ENCODE measurements around the gene GRN. TPM values are rescaled to one million over a fixed set of nuclear protein-coding genes. Genes with fewer than 3 reads are reported as not detected.

GRN gene
- total and polyA plus RNA-seq, 7 experiments from 2014 or later, result 49.5 to 374 (median 52.2) TPM

DNA sequence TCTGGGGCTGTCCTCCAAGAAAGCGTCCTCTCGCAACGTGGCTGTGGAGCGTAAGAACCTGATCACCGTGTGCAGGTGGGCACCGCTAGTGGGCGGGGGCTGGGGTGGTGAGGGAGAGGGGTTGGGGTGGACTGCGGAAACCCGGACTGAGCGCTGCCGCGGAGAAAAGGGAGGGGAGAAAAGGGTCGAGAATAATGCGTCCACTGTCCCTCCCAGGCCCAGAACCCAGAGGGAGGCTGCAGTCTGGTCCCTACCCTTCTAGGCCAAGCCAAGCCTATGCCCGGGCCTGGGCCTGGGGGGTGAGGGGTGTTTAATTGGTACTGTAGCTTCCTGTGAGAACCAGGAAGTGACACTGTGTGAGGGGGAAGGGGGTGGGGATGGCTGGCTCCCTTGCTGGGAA is 36.2 kb upstream of the GRN start:
- peaks cover 29 to 58% (median 33%) of the 10 kb centered on the region in 5 donors for H3K27me3 Mint-ChIP-seq
- DNase-seq, result no peak

DNA sequence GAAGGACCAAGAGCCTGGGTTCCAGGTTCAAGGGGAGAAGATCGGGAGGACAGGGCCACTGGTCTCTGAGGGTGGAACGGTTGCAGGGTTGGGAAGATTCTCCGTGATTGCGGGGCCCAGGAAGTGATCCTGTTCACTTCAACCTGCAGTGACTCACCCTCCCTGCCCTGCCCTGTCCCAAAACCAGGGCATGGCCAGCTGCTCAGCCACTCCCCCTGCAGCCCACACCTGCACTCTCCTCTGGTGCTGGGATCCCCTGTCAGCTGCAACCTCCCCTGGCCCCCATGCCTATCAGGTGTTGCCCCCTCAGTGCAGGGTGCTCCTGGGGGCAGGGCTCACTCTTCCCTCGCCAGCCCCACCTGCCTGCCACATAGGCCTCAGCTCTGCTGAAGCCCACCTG is 35.6 kb upstream of the GRN start:
- DNase-seq (no peak), ATAC-seq (no peak)
- no peaks in the 10 kb centered on the region for H3K9me3 ChIP-seq (ENCODE audit: control insufficient read depth in 2 of 3, low read length in 3 of 3)
- CTCF ChIA-PET, result interaction anchor here (1.4 kb wide), 1 partner anchor 99 kb away, joined by 3 read pairs; no protein-coding TSS in a partner anchor
- H3K4me3 ChIP-seq (ENCODE audit: low read length), result no peak overlapping the region
- peaks cover 0 to 6% of the 10 kb centered on the region in 2 donors for H3K27me3 ChIP-seq (ENCODE audit: control insufficient read depth in 2 of 2, insufficient read depth in 2 of 2, low read length in 2 of 2)
- Mint-ChIP-seq H3K36me3 (peaks cover 0 to 8% (median 0%) of the 10 kb centered on the region in 5 donors), H3K9me3 (peaks cover 0 to 2% (median 0%) of the 10 kb centered on the region in 11 donors), H3K4me1 (peaks cover 10 to 32% (median 22%) of the 10 kb centered on the region in 7 donors), H3K27ac (no peak overlapping the region), H3K27me3 (peaks cover 31 to 60% (median 34%) of the 10 kb centered on the region in 5 donors), H3K4me3 (peak overlapping the region in 8 of 10 donors; percentile 10 to 84 (median 42))
- H3K27ac ChIP-seq (ENCODE audit: low read depth, low read length), result no peak overlapping the region
- H3K36me3 ChIP-seq (ENCODE audit: control insufficient read depth in 2 of 3, insufficient read depth in 3 of 3, low read length in 3 of 3), result no peaks in the 10 kb centered on the region
- intact Hi-C loops (cut with micrococcal nuclease), result loop anchor here in 1 of 2 donors (2.0 kb wide), 1 partner anchor 45 kb away; no protein-coding TSS in a partner anchor
- POLR2A ChIA-PET, result interaction anchor here (0.8 to 3.4 kb wide), 6 partner anchors 11 to 123 kb away, joined by 3 to 23 read pairs (median 6); partner anchors contain the start of genes TMUB2 and UBTF
- peaks cover 0 to 5% of the 10 kb centered on the region in 2 donors for H3K4me1 ChIP-seq (ENCODE audit: control insufficient read depth in 2 of 2, insufficient read depth in 2 of 2, low read length in 2 of 2)

More for the DNA sequence above, 36.2 kb upstream of the GRN start:
- Histone ChIP-seq H3K4me1 (ENCODE audit: control insufficient read depth in 2 of 2, insufficient read depth in 2 of 2, low read length in 2 of 2) (peaks cover 0 to 5% of the 10 kb centered on the region in 2 donors), H3K9me3 (ENCODE audit: control insufficient read depth in 2 of 3, low read length in 3 of 3) (no peaks in the 10 kb centered on the region), H3K4me3 (ENCODE audit: low read length) (no peak overlapping the region), H3K27me3 (ENCODE audit: control insufficient read depth in 2 of 2, insufficient read depth in 2 of 2, low read length in 2 of 2) (peaks cover 0 to under 1% of the 10 kb centered on the region in 2 donors), H3K27ac (ENCODE audit: low read depth, low read length) (no peak overlapping the region), H3K36me3 (ENCODE audit: control insufficient read depth in 2 of 3, insufficient read depth in 3 of 3, low read length in 3 of 3) (no peaks in the 10 kb centered on the region)
- peaks cover 0 to 5% (median 0%) of the 10 kb centered on the region in 5 donors for H3K36me3 Mint-ChIP-seq
- H3K9me3 Mint-ChIP-seq, result peaks cover 0 to 2% (median 0%) of the 10 kb centered on the region in 11 donors
- peak overlapping the region in 1 of 9 donors; percentile 71 for H3K27ac Mint-ChIP-seq
- peak overlapping the region; percentile 10 to 84 (median 52) for H3K4me3 Mint-ChIP-seq
- POLR2A ChIA-PET, result interaction anchor here (0.5 to 3.4 kb wide), 6 partner anchors 8 to 162 kb away, joined by 3 to 23 read pairs (median 6); partner anchors contain the start of genes TMUB2 and UBTF
- CTCF ChIA-PET, result no interaction called here
- intact Hi-C loops (cut with micrococcal nuclease), result loop anchor here (1.0 to 2.0 kb wide), 4 partner anchors 15 to 88 kb away; partner anchors contain the start of gene SLC25A39 (in 1 of the 2)
- H3K4me1 Mint-ChIP-seq, result peaks cover 14 to 27% (median 16%) of the 10 kb centered on the region in 7 donors
- ATAC-seq, result no peak

DNA sequence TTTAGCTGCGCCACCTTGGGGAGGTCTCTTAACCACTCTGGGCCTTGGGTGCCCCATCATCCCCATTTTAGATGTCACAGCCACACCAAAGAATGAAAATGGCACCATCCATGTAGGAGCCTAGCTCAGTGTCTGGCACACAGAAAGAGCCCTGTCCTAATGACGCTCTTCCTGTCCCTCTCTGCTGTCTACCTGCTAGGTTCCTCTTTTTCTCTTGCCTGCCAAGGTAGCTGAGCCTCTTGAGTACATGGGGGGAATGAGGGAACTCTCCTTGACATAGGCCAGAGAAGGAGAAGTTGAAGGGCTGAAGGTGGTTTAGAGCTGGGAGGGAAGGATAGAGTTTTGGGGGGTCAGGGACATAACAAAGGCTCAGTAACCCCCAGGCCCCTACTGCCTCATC is 34.9 kb upstream of the GRN start:
- intact Hi-C loops (cut with micrococcal nuclease), result no loop called here
- Mint-ChIP-seq H3K4me1 (peaks cover 10 to 32% (median 22%) of the 10 kb centered on the region in 7 donors), H3K4me3 (peak overlapping the region in 7 of 10 donors; percentile 3 to 84 (median 38)), H3K27ac (no peak overlapping the region), H3K27me3 (peaks cover 26 to 55% (median 29%) of the 10 kb centered on the region in 5 donors), H3K36me3 (peaks cover 0 to 5% (median 0%) of the 10 kb centered on the region in 5 donors), H3K9me3 (peaks cover 0 to 2% (median 0%) of the 10 kb centered on the region in 11 donors)
- ATAC-seq, result no peak
- POLR2A ChIA-PET, result interaction anchor here (0.8 to 3.4 kb wide), 5 partner anchors 10 to 111 kb away, joined by 3 to 23 read pairs (median 4); partner anchors contain the start of gene UBTF
- Histone ChIP-seq H3K36me3 (ENCODE audit: control insufficient read depth in 2 of 3, insufficient read depth in 3 of 3, low read length in 3 of 3) (no peaks in the 10 kb centered on the region), H3K27ac (ENCODE audit: low read depth, low read length) (no peak overlapping the region), H3K9me3 (ENCODE audit: control insufficient read depth in 2 of 3, low read length in 3 of 3) (no peaks in the 10 kb centered on the region), H3K4me1 (ENCODE audit: control insufficient read depth in 2 of 2, insufficient read depth in 2 of 2, low read length in 2 of 2) (peaks cover 0 to 10% of the 10 kb centered on the region in 2 donors), H3K27me3 (ENCODE audit: control insufficient read depth in 2 of 2, insufficient read depth in 2 of 2, low read length in 2 of 2) (peaks cover 0 to 6% of the 10 kb centered on the region in 2 donors), H3K4me3 (ENCODE audit: low read length) (no peak overlapping the region)
- no peak for DNase-seq
- CTCF ChIA-PET, result interaction anchor here (1.4 kb wide), 1 partner anchor 99 kb away, joined by 3 read pairs; no protein-coding TSS in a partner anchor

DNA sequence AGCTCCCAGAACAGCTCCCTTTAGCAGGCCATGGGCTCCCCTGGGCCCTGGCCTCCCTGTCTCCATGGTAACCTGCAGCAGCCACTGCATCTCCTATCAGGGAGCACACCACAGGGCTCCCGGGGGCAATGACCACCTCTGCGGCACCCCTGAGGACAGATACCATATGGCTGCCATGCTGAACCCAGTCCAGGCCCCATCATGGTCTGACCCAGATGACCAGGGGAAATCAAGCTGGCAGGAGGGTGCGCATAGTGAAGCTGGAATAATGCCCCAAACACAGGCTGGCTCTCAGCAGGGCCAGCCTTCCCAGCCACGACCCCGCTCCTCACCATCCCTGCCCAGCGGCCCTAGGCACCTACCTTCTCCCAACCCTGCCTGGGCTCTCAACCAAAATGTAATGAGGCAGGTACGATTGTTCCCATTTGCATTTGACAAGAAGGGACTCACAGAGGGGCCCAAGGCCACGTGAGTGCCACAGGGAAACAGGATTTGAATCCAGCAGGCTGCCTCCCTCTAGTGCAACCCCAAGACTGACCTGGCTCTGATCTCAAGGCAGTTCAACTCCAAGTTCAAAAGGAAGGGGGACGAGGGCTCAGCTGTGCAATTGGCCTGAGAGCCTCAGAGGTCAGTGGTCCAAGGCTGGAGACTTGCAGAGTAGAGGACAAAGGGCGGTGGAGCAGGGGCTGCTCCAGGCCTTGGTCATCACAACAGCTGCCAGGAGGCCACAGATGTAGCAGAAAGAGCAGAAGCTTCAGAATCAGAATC is 34.3 kb upstream of the GRN start:
- Histone ChIP-seq H3K4me1 (ENCODE audit: control insufficient read depth in 2 of 2, insufficient read depth in 2 of 2, low read length in 2 of 2) (peaks cover 0 to 15% of the 10 kb centered on the region in 2 donors), H3K9me3 (ENCODE audit: control insufficient read depth in 2 of 3, low read length in 3 of 3) (no peaks in the 10 kb centered on the region), H3K4me3 (ENCODE audit: low read length) (no peak overlapping the region), H3K36me3 (ENCODE audit: control insufficient read depth in 2 of 3, insufficient read depth in 3 of 3, low read length in 3 of 3) (no peaks in the 10 kb centered on the region), H3K27ac (ENCODE audit: low read depth, low read length) (no peak overlapping the region), H3K27me3 (ENCODE audit: control insufficient read depth in 2 of 2, insufficient read depth in 2 of 2, low read length in 2 of 2) (peaks cover 0 to 8% of the 10 kb centered on the region in 2 donors)
- H3K27ac Mint-ChIP-seq, result no peak overlapping the region
- intact Hi-C loops (cut with micrococcal nuclease), result no loop called here
- DNase-seq (no peak), ATAC-seq (no peak)
- POLR2A ChIA-PET, result interaction anchor here (1.0 to 3.4 kb wide), 5 partner anchors 9 to 112 kb away, joined by 3 to 23 read pairs (median 4); partner anchors contain the start of gene UBTF
- H3K4me3 Mint-ChIP-seq, result no peak overlapping the region
- H3K36me3 Mint-ChIP-seq, result peaks cover 0 to 5% (median 1%) of the 10 kb centered on the region in 5 donors
- peaks cover 30 to 60% (median 34%) of the 10 kb centered on the region in 5 donors for H3K27me3 Mint-ChIP-seq
- H3K9me3 Mint-ChIP-seq, result peaks cover 0 to 2% (median 0%) of the 10 kb centered on the region in 11 donors
- CTCF ChIA-PET, result interaction anchor here (1.4 kb wide), 1 partner anchor 100 kb away, joined by 3 read pairs; no protein-coding TSS in a partner anchor
- peaks cover 14 to 36% (median 26%) of the 10 kb centered on the region in 7 donors for H3K4me1 Mint-ChIP-seq

DNA sequence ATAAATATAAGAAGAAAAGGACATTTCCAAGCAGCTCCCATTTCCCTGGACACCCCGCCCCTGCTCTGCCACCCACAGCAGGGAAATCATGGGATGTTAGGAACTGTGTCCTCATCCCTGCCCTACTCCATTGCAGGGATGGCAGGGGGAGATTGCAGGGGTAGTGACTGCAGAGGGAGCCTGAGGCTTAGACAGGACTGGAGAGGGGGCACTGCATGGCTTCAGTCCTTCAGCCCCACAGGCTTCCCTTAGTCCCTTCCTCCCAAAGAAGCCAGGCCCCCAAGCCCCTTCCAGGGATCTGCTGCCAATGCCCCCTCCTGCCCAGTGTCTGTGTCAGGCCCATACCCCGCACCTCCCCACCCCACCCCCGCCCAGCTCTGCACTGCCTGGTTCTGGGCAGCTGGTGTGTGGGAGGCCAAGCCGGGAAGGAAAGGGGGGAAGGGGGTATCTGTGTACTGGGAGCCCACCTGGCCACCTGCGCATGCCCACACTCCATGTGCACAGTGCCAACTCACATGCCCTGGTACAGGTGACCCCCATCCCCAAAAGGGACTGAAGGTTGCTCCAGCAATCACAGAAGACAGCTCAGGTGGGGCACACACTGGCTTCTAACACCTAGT is 33.4 kb upstream of the GRN start:
- Mint-ChIP-seq H3K27ac (no peak overlapping the region), H3K27me3 (peaks cover 30 to 61% (median 36%) of the 10 kb centered on the region in 5 donors), H3K36me3 (peaks cover 0 to 5% (median 3%) of the 10 kb centered on the region in 5 donors), H3K4me3 (no peak overlapping the region), H3K4me1 (peaks cover 21 to 42% (median 32%) of the 10 kb centered on the region in 7 donors), H3K9me3 (peaks cover 0 to 2% (median 0%) of the 10 kb centered on the region in 11 donors)
- intact Hi-C loops (cut with micrococcal nuclease), result no loop called here
- Histone ChIP-seq H3K9me3 (ENCODE audit: control insufficient read depth in 2 of 3, low read length in 3 of 3) (no peaks in the 10 kb centered on the region), H3K4me1 (ENCODE audit: control insufficient read depth in 2 of 2, insufficient read depth in 2 of 2, low read length in 2 of 2) (peaks cover 0 to 21% of the 10 kb centered on the region in 2 donors), H3K27me3 (ENCODE audit: control insufficient read depth in 2 of 2, insufficient read depth in 2 of 2, low read length in 2 of 2) (peaks cover 0 to 16% of the 10 kb centered on the region in 2 donors), H3K36me3 (ENCODE audit: control insufficient read depth in 2 of 3, insufficient read depth in 3 of 3, low read length in 3 of 3) (no peaks in the 10 kb centered on the region), H3K4me3 (ENCODE audit: low read length) (no peak overlapping the region), H3K27ac (ENCODE audit: low read depth, low read length) (no peak overlapping the region)
- ATAC-seq, result no peak
- ChIA-PET POLR2A (interaction anchor here (1.3 kb wide), 1 partner anchor 92 kb away, joined by 4 read pairs; the partner anchor contains the start of gene UBTF), CTCF (no interaction called here)
- DNase-seq, result no peak

Data from naive thymus-derived CD4-positive, alpha-beta T cell (primary cell).